Coronary artery (tissue), 2 donors: ENCODE measurements around the gene GGTLC3.
"Not testable (repeated sequence)": the region's sequence is repeated elsewhere in the genome, so short reads cannot be mapped to it uniquely, and the experiment has no call there.

ENCODE experiments used
- DNase-seq: peaks from one replicate; pipeline ENCODE4 v3.0.0-alpha.2; 2017; ENCODE audit warnings: low spot score
- H3K27ac ChIP-seq, 2 donors: fragments of 200-600 bp; sonication (generic); one replicate each; pipeline ENCODE4 v1.5.1; 2016 to 2019
- H3K4me3 ChIP-seq: fragments of 200-600 bp; sonication (generic); 2 replicates; pipeline ENCODE4 v1.5.1; 2016; ENCODE audit warnings: mild to moderate bottlenecking, moderate library complexity

The GGTLC3 gene

DNA sequence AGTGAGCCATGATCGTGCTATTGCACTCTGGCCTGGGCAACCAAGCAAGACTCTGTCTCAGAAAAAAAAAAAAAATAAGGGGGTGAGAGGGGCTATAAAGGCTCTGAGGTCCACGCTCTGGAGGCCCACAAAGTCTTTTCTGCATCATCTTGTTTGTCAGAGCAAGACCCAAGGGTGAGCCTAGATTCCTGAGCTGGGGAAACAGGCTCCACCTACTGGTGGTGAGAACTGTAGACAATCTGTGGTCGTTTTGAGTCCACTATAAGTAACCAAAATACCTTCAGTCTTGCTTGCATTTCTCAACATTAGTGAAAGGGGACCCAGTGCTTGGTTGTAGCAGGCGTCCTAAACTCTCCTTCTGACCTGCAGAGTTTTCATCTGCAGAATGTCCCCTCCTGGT is 5.4 kb upstream of the GGTLC3 start:
- not testable (repeated sequence) for DNase-seq, H3K27ac ChIP-seq, H3K4me3 ChIP-seq

DNA sequence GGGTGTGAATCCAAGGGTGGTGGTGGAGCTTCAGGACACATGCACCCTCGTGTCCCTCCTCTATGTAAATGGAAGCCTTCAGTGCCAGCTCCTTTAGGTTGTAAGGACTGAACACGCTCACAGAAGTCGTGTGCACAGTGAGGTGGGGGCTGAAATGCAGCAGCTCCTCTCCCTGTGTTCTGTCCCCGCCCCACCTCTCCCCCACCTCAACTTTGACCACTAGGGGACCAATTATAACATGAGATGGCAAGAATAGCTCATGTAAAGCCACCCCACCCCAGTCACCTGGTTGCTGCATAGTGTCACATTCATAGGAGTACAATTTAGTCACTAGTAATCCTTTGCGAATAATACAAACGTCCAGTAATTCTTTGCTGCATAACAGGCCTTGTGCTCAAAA is 4.8 kb upstream of the GGTLC3 start:
- not testable (repeated sequence) for DNase-seq

DNA sequence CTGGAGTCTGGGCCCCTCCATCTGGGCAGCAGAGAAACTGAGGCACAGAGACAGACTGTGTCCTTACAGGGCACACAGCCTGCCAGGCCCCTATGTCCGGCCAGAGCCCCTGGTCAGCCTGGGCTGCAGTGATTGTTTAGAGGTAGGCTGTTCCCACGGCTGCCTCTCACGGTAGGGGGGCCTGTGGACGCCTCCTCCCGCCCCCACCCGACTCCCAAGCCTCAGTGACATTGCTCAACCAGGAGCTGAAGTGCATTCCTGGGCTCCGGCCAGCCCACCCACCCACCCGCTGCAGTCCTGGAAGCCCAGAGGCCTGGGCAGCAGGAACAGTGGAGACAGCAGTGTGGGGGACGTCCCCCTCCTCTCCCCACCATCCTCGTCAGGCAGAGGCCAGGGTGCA is 4.5 kb downstream of the GGTLC3 start:
- not testable (repeated sequence) for H3K27ac ChIP-seq, H3K4me3 ChIP-seq, DNase-seq

More for the DNA sequence above, 4.8 kb upstream of the GGTLC3 start:
- not testable (repeated sequence) for H3K27ac ChIP-seq, H3K4me3 ChIP-seq

DNA sequence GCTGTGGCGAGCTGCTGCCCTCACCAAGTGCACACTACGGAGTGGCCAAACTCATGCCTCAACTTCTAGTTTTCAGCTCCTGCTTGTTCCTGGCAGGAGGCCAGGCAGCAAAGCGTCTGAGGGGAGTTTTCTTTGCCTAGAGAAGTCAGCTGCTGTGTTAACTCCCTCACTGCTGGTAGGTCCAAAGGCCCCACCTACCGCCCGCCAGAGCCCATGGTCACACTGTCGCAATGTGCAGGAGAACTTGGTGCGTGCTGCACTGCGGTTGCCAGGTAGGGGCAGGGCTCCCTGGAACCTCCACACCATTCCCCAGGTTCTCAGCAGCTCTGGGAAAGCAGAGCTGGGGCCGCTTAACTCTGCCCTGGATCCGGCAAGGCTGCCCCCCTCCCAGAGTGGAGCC is 5.6 kb downstream of the GGTLC3 start:
- H3K27ac ChIP-seq, H3K4me3 ChIP-seq, DNase-seq: not testable (repeated sequence)

DNA sequence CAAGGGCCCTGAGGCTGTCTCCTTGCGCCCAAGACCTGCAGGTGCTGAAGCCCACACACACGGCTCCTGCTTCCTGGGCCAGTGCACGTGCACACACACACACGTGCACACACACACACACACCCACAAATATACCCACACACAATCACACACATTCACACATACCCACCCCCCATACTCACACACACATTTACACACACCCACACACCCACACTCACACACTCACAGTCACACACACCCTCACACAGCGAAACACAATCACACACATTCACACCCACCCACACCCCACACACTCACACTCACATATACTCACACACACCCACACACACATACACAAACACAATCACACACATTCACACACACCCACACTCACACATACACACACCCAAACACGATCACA is 6.6 kb downstream of the GGTLC3 start:
- DNase-seq, H3K27ac ChIP-seq, H3K4me3 ChIP-seq: not testable (repeated sequence)

DNA sequence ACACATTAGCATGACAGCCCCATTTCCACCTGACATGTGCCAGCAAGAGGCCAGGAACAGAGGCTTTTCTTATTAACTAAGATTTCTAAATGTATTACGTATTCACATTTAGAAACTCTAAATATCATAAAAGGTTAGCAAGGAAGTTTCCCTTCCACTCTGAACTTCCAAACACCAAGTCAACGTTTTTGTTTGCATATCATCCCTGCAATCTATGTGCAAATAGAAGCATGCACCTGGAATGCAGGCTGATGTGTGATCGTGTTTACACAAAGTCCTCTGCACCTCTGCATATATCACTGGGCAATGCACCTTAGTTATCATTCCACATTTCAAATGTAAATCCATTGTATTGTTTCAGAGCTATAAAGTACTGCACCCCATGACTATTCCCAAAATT is 21.7 kb downstream of the GGTLC3 start:
- not testable (repeated sequence) for DNase-seq, H3K4me3 ChIP-seq, H3K27ac ChIP-seq
